Neutrophil (primary cell): ENCODE measurements around the gene DMWD.

Experiments
- H3K27ac ChIP-seq: fragments of 200-600 bp; sonication (generic); 2 replicates; pipeline ENCODE4 v1.5.1; 2016; ENCODE audit warnings: mild to moderate bottlenecking, moderate library complexity
- H3K27me3 ChIP-seq: fragments of 200-600 bp; sonication (generic); 2 replicates; pipeline ENCODE4 v1.6.0; 2016; ENCODE audit warnings: mild to moderate bottlenecking
- H3K36me3 ChIP-seq: fragments of 200-600 bp; sonication (generic); 2 replicates; pipeline ENCODE4 v1.5.1; 2017
- H3K4me1 ChIP-seq, 2 experiments: fragments of 200-600 bp in 1 of 2; sonication (generic) in 1 of 2; 1 replicate in 1 of 2; 2 replicates in 1 of 2; pipeline versions ENCODE4 v1.5.1 to v1.6.1; 2013 to 2016; ENCODE audit warnings: low read depth in 1 of 2, low read length in 1 of 2, mild to moderate bottlenecking in 1 of 2, moderate library complexity in 1 of 2; ENCODE audit not compliant: control insufficient read depth in 1 of 2, insufficient read depth in 1 of 2
- H3K4me3 ChIP-seq, 2 experiments: fragments of 200-600 bp in 1 of 2; sonication (generic) in 1 of 2; 1 replicate in 1 of 2; 2 replicates in 1 of 2; pipeline ENCODE4 v1.5.1; 2013 to 2016; ENCODE audit warnings: low read depth in 1 of 2, low read length in 1 of 2, mild to moderate bottlenecking in 1 of 2, moderate library complexity in 1 of 2
- H3K9me3 ChIP-seq: fragments of 200-600 bp; sonication (generic); 2 replicates; pipeline ENCODE4 v1.5.1; 2016
- CTCF ChIP-seq: fragments of 200-600 bp; sonication (generic); IDR thresholded peaks from 2 replicates; pipeline ENCODE4 v1.5.1; 2016; ENCODE audit warnings: antibody characterized with exemption

Gene DMWD

GRCh38 chr19:45809643-45810159 is 17.1 kb upstream of the DMWD start:
- H3K4me1 ChIP-seq, result no peaks in the 10 kb centered on the region
- peaks cover 95% of the 10 kb centered on the region for H3K27me3 ChIP-seq
- no peak for TF ChIP-seq CTCF
- H3K4me3 ChIP-seq, result no peak overlapping the region
- H3K9me3 ChIP-seq, result no peaks in the 10 kb centered on the region
- no peaks in the 10 kb centered on the region for H3K36me3 ChIP-seq
- no peak overlapping the region for H3K27ac ChIP-seq

GRCh38 chr19:45805719-45806118 is 13.1 kb upstream of the DMWD start:
- Histone ChIP-seq H3K4me1 (no peaks in the 10 kb centered on the region), H3K27me3 (peaks cover 97% of the 10 kb centered on the region), H3K27ac (no peak overlapping the region), H3K4me3 (no peak overlapping the region), H3K36me3 (no peaks in the 10 kb centered on the region), H3K9me3 (no peaks in the 10 kb centered on the region)
- no peak for TF ChIP-seq CTCF

- H3K27me3 ChIP-seq, result peaks cover 97% of the 10 kb centered on the region
Measured at GRCh38 chr19:45804959-45805230, 12.2 kb upstream of the DMWD start.

GRCh38 chr19:45804140-45804958 is 11.7 kb upstream of the DMWD start:
- H3K9me3 ChIP-seq, result no peaks in the 10 kb centered on the region
- H3K36me3 ChIP-seq, result no peaks in the 10 kb centered on the region
- peaks cover 97% of the 10 kb centered on the region for H3K27me3 ChIP-seq
- H3K4me1 ChIP-seq, result no peaks in the 10 kb centered on the region
- H3K27ac ChIP-seq, result no peak overlapping the region
- TF ChIP-seq CTCF, result no peak
- no peak overlapping the region for H3K4me3 ChIP-seq

More at GRCh38 chr19:45804959-45805230, 12.2 kb upstream of the DMWD start:
- no peak for TF ChIP-seq CTCF
- Histone ChIP-seq H3K4me1 (no peaks in the 10 kb centered on the region), H3K9me3 (no peaks in the 10 kb centered on the region), H3K36me3 (no peaks in the 10 kb centered on the region), H3K27ac (no peak overlapping the region), H3K4me3 (no peak overlapping the region)

- no peak overlapping the region for H3K27ac ChIP-seq
- peaks cover 0 to 3% of the 10 kb centered on the region in 2 experiments for H3K4me1 ChIP-seq
- H3K9me3 ChIP-seq, result no peaks in the 10 kb centered on the region
- no peak overlapping the region for H3K4me3 ChIP-seq
- H3K27me3 ChIP-seq, result peaks cover 99% of the 10 kb centered on the region
- no peak for TF ChIP-seq CTCF
- no peaks in the 10 kb centered on the region for H3K36me3 ChIP-seq
Measured at GRCh38 chr19:45801603-45802175, 9.0 kb upstream of the DMWD start.
